GM12878 (cell line): ENCODE measurements around the gene SLAMF9. TPM values are rescaled to one million over a fixed set of nuclear protein-coding genes. Genes with fewer than 3 reads are reported as not detected.

Experiments used
- ATAC-seq: fragments of 200-7000 bp; cut with Tn5 transposase; 3 replicates; pipeline ENCODE4 v1.9.1; 2020; ENCODE audit warnings: mild to moderate bottlenecking, moderate library complexity
- BruUV-seq: library from RNA; stranded (reverse); fragments of 400-500 nt; replicated peaks from 2 replicates; lab custom pipeline; 2021; lab: Mats Ljungman, UMichigan
- CTCF ChIA-PET: fragments of 300-600 bp; sonication (Branson Sonifier 250); formaldehyde crosslinking; extraction: SDS; loops from one replicate; lab custom pipeline; 2021; ENCODE audit warnings: inconsistent platforms; lab: Yijun Ruan, JAX
- POLR2A ChIA-PET: fragments of 350-600 bp; formaldehyde crosslinking; extraction: SDS; loops from one replicate; lab custom pipeline; 2021; ENCODE audit warnings: inconsistent platforms; lab: Charles Lee
- RAD21 ChIA-PET: fragments of 300-600 bp; sonication (Branson Sonifier 250); formaldehyde crosslinking; loops from one replicate; lab custom pipeline; 2023; ENCODE audit warnings: antibody characterized with exemption; ENCODE audit not compliant: unreplicated experiment; lab: Charles Lee
- SMC1A ChIA-PET: fragments of 300-600 bp; sonication (Branson Sonifier 250); formaldehyde crosslinking; loops from one replicate; lab custom pipeline; 2023; ENCODE audit not compliant: unreplicated experiment, uncharacterized antibody; lab: Charles Lee
- DNase-seq: peaks from one replicate; pipeline ENCODE4 v3.0.0-alpha.2; 2011; ENCODE audit warnings: low read depth, low spot score
- FAIRE-seq: peaks from 3 replicates; lab custom pipeline; 2011; peaks lifted over from hg19 to GRCh38; lab: Jason Lieb, UNC
- H2AFZ ChIP-seq: 2 replicates; pipeline ENCODE4 v1.6.0; 2011; ENCODE audit warnings: low read depth, low read length, control low read depth; ENCODE audit not compliant: control insufficient read depth
- H3K27ac ChIP-seq: 2 replicates; pipeline ENCODE4 v1.5.1; 2011; ENCODE audit warnings: control low read depth; ENCODE audit not compliant: control insufficient read depth, insufficient read depth
- H3K27me3 ChIP-seq, 2 experiments: replicated peaks in 1 of 2; 2 replicates each; pipeline versions ENCODE4 v1.6.0 to v1.6.1; 2011; ENCODE audit warnings: low read length in 1 of 2; ENCODE audit not compliant: control insufficient read depth in 2 of 2, insufficient read depth in 2 of 2
- H3K36me3 ChIP-seq, 2 experiments: 2 replicates each; pipeline ENCODE4 v1.5.1; 2011; ENCODE audit warnings: low read length in 1 of 2; ENCODE audit not compliant: control insufficient read depth in 2 of 2, insufficient read depth in 2 of 2
- H3K4me1 ChIP-seq: 2 replicates; pipeline ENCODE4 v1.6.1; 2011; ENCODE audit warnings: mild to moderate bottlenecking, low read length, moderate library complexity, mixed read lengths; ENCODE audit not compliant: control insufficient read depth, insufficient read depth
- H3K4me2 ChIP-seq: 2 replicates; pipeline ENCODE4 v1.6.0; 2011; ENCODE audit warnings: control low read depth; ENCODE audit not compliant: control insufficient read depth, insufficient read depth
- H3K4me3 ChIP-seq: fragments of 200-600 bp; sonication (generic); 2 replicates; pipeline ENCODE4 v1.5.1; 2016
- H3K79me2 ChIP-seq: 2 replicates; pipeline ENCODE4 v1.6.0; 2011; ENCODE audit warnings: low read length; ENCODE audit not compliant: control insufficient read depth, insufficient read depth
- H3K9ac ChIP-seq: 2 replicates; pipeline ENCODE4 v1.8.0; 2011; ENCODE audit warnings: low read length, control low read depth, mixed read lengths; ENCODE audit not compliant: control insufficient read depth, insufficient read depth
- H3K9me3 ChIP-seq: replicated peaks from 3 replicates; pipeline ENCODE4 v1.5.1; 2011; ENCODE audit warnings: mild to moderate bottlenecking, low read length; ENCODE audit not compliant: control insufficient read depth, insufficient read depth
- H4K20me1 ChIP-seq: 2 replicates; pipeline ENCODE4 v1.6.0; 2011; ENCODE audit not compliant: control insufficient read depth, insufficient read depth
- CREB1 ChIP-seq: IDR thresholded peaks from 2 replicates; pipeline ENCODE4 v1.6.1; 2012; ENCODE audit warnings: low read depth, mild to moderate bottlenecking, inconsistent platforms
- CREM ChIP-seq: IDR thresholded peaks from 2 replicates; pipeline ENCODE4 v1.6.1; 2014; ENCODE audit warnings: antibody characterized with exemption, low read depth
- DPF2 ChIP-seq: fragments of 450-650 bp; IDR thresholded peaks from 2 replicates; pipeline ENCODE4 v1.6.1; 2017; ENCODE audit warnings: mild to moderate bottlenecking
- E2F8 ChIP-seq: fragments of 450-650 bp; IDR thresholded peaks from 2 replicates; pipeline ENCODE4 v1.6.1; 2018; ENCODE audit warnings: mild to moderate bottlenecking, low read depth, moderate library complexity; ENCODE audit not compliant: partially characterized antibody
- FOS ChIP-seq: IDR thresholded peaks from 3 replicates; pipeline ENCODE4 v1.6.1; 2011; ENCODE audit warnings: borderline replicate concordance; ENCODE audit not compliant: insufficient read length; ENCODE audit errors: extremely low read depth
- HDGF ChIP-seq: fragments of 450-650 bp; IDR thresholded peaks from 2 replicates; pipeline ENCODE4 v1.6.1; 2016; ENCODE audit warnings: antibody characterized with exemption
- NR2C1 ChIP-seq: fragments of 450-650 bp; IDR thresholded peaks from 2 replicates; pipeline ENCODE4 v1.6.1; 2017; ENCODE audit warnings: antibody characterized with exemption, mild to moderate bottlenecking, moderate library complexity
- POLR2AphosphoS5 ChIP-seq: IDR thresholded peaks from 2 replicates; pipeline ENCODE4 v1.6.1; 2011; ENCODE audit warnings: mild to moderate bottlenecking, low read length, inconsistent platforms
- RBBP5 ChIP-seq: fragments of 200-600 bp; sonication (generic); conservative IDR thresholded peaks from 2 replicates; pipeline ENCODE4 v1.6.1; 2016
- RFX5 ChIP-seq: IDR thresholded peaks from 2 replicates; pipeline ENCODE4 v1.6.1; 2011; ENCODE audit warnings: low read depth, low read length, improper control_type of control experiment
- SUPT20H ChIP-seq: IDR thresholded peaks from 2 replicates; pipeline ENCODE4 v1.6.1; 2011; ENCODE audit warnings: low read depth, mild to moderate bottlenecking, low read length, moderate library complexity, borderline replicate concordance; ENCODE audit not compliant: control insufficient read depth
- TCF7 ChIP-seq: IDR thresholded peaks from 2 replicates; pipeline ENCODE4 v1.6.1; 2014; ENCODE audit warnings: antibody characterized with exemption, borderline replicate concordance
- ZNF592 ChIP-seq: fragments of 450-650 bp; IDR thresholded peaks from 2 replicates; pipeline ENCODE4 v1.6.1; 2017; ENCODE audit warnings: mild to moderate bottlenecking, moderate library complexity
- WGBS: methylation state at CpG from one replicate; pipeline ENCODE4 v1.1.6; 2016; ENCODE audit warnings: low lambda C conversion rate; ENCODE audit not compliant: insufficient replicate concordance, insufficient coverage; ENCODE audit errors: missing lambda C conversion rate; 5-methylcytosine and 5-hydroxymethylcytosine counted together
- in situ Hi-C: fragments of 300-500 bp; cut with MboI; formaldehyde crosslinking; loops from 9 replicates; pipeline ENCODE4 v1.14.3; 2018; ENCODE audit warnings: mixed read lengths
- intact Hi-C: fragments of 100-400 bp; cut with micrococcal nuclease; formaldehyde crosslinking; loops from one replicate; pipeline ENCODE4 v1.14.2; 2022; ENCODE audit not compliant: unreplicated experiment
- polyA plus RNA-seq, 11 experiments: library from polyadenylated mRNA; depleted of rRNA in 4 of 11; unstranded in 6 of 11; stranded (reverse) in 5 of 11; fragments of >200 nt; fragmentation: Nextera tagmentation in 4 of 11; fragmentation: Illumina TruSeq in 1 of 11; extraction: Ambion mirVana in 4 of 11; extraction: Trizol in 1 of 11; gene quantifications; 1 replicate in 1 of 11; 2 replicates in 10 of 11; pipeline versions ENCODE4 v1.2.1 to v1.2.3, GENCODE V29; 2011 to 2016; ENCODE audit warnings: inconsistent platforms in 2 of 11, missing spikeins in 2 of 11, low read depth in 1 of 11
- total RNA-seq, 4 experiments: library from RNA; depleted of rRNA in 3 of 4; stranded (reverse); fragments of >200 nt in 3 of 4; fragmentation: Illumina TruSeq in 1 of 4; extraction: Trizol in 1 of 4; gene quantifications; 2 replicates each; pipeline versions ENCODE4 v1.2.1 to v1.2.3, GENCODE V29; 2013 to 2021

SLAMF9 gene
- total and polyA plus RNA-seq, 10 of the 15 experiments (the other 5 are each of a cell fraction or from before 2014, with no cell fraction given): not detected

GRCh38 chr1:159922511-159923202 lies 31.4 kb downstream of the SLAMF9 start (continued):
- no peak for TF ChIP-seq DPF2
- TF ChIP-seq E2F8: no peak
- peak; percentile 6; the same call in 1 of the 2 replicates for TF ChIP-seq POLR2AphosphoS5

GRCh38 chr1:159921700-159922504 lies 32.1 kb downstream of the SLAMF9 start:
- 2% methylated on average over 18 of the region's 18 CpGs for WGBS
- TF ChIP-seq CREB1 (no peak), POLR2AphosphoS5 (peak; percentile 52), CREM (no peak), HDGF (peak; percentile 83; the same call in 1 of the 2 replicates), SUPT20H (no peak), NR2C1 (no peak), ZNF592 (no peak), RBBP5 (no peak), FOS (no peak), RFX5 (no peak), TCF7 (no peak)

More at GRCh38 chr1:159921700-159922504, 32.1 kb downstream of the SLAMF9 start:
- H3K79me2 ChIP-seq: peaks cover 61% of the 10 kb centered on the region
- no TSS peak for BruUV-seq
- DNase-seq (no peak), ATAC-seq (peak; percentile 13), FAIRE-seq (peak; percentile 13)
- peak overlapping the region; percentile 82 for H3K4me3 ChIP-seq
- peak overlapping the region; percentile 82 for H3K27ac ChIP-seq
- intact Hi-C loops: loop anchor here (10.0 kb wide), 1 partner anchor 847 kb away; the partner anchor contains the start of gene AIM2
- CTCF ChIA-PET: interaction anchor here (0.8 to 22.4 kb wide), 10 partner anchors 13 to 124 kb away, joined by 3 to 422 read pairs (median 4); no protein-coding TSS in a partner anchor
- POLR2A ChIA-PET: interaction anchor here (1.1 to 5.2 kb wide), 9 partner anchors 12 to 845 kb away, joined by 3 to 25 read pairs (median 8); partner anchors contain the start of genes AIM2, DCAF8, PEA15 and PIGM
- peak overlapping the region; percentile 84 for H3K9ac ChIP-seq
- H3K36me3 ChIP-seq: peaks cover 8 to 28% of the 10 kb centered on the region in 2 experiments; a peak in 3 of 4 replicates
- SMC1A ChIA-PET: interaction anchor here (1.3 to 8.1 kb wide), 5 partner anchors 13 to 123 kb away, joined by 3 to 83 read pairs (median 10); no protein-coding TSS in a partner anchor
- RAD21 ChIA-PET: interaction anchor here (0.8 to 7.5 kb wide), 8 partner anchors 10 to 122 kb away, joined by 3 to 94 read pairs (median 4); partner anchors contain the start of genes IGSF9 and PIGM
- H2AFZ ChIP-seq: no peak overlapping the region
- in situ Hi-C loops: no loop called here
- no peaks in the 10 kb centered on the region for H4K20me1 ChIP-seq
- peaks cover 27% of the 10 kb centered on the region for H3K4me1 ChIP-seq
- no peaks in the 10 kb centered on the region for H3K27me3 ChIP-seq
- peak overlapping the region; percentile 68 for H3K4me2 ChIP-seq
- H3K9me3 ChIP-seq: no peaks in the 10 kb centered on the region
